ENCODE data around the gene B9D1. TPM values are rescaled to one million over a fixed set of nuclear protein-coding genes. Genes with fewer than 3 reads are reported as not detected.
A peak's percentile ranks its signal among the peaks of the same experiment; 100 is the strongest.

Gene B9D1
- polyA plus RNA-seq, 1 donor from 2014 or later = 5.0 TPM

DNA sequence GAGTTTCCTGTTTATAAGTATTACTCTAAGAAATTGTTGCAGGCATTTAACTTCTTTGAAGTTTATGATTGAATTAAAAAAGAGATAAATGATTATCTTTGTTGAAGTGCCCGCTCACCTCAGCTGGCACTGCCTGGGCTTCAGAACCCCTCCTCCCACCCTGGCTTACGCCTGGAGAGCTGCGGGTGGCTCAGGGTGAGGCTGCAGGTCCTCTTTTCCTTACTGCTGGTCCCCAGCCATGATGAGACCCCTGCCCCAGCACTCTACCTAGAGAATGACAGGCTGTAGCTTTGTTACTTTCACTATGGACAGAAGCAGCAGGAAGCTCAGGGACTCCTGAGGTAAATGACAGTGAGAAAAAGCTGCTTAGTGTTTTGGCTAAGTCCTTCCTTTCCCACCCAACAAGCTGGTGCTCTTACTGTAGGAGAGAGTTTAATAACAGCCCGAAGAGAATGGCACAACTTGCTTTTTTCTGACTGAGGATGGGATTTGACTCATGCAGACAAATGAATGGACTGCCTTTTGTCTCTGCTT, 63.2 kb downstream of the B9D1 start:
- no peak overlapping the region for H3K27ac Mint-ChIP-seq
- no peaks in the 10 kb centered on the region for H3K27me3 Mint-ChIP-seq
- no peaks in the 10 kb centered on the region for H3K36me3 Mint-ChIP-seq
- H3K4me3 Mint-ChIP-seq = no peak overlapping the region
- peaks cover 16 to 25% (median 23%) of the 10 kb centered on the region in 3 donors for H3K4me1 Mint-ChIP-seq
- no peaks in the 10 kb centered on the region for H3K9me3 Mint-ChIP-seq

DNA sequence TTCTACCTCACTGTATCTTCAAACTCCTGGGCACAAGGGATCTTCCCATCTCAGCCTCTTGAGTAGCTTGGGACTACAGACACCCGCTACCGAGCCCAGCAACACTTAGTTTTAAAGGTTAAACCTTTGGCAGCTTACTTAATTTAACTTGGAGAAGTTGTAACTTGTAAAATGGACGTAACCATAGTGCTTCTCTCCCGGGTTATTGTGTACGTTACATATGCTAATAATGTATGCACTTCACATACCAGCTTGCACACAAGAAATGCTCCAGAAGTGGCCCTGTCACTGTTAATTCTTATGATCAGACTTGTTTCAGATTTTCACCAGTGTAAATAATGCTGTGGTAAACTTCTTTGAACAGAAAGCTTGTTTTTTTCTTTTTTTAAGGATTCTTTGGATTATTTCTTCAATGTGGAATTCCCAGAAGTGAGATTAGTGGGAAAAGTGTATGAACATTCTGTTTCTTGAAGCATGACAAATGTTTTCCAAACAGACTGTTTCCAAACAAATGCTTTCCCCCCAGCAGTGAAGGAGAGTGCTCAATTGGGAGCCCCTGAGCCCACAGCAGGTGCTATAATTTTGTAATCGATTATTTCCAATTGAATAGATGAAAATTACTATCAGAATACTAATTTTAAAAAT, 63.8 kb downstream of the B9D1 start:
- no peaks in the 10 kb centered on the region for H3K9me3 Mint-ChIP-seq
- H3K36me3 Mint-ChIP-seq = no peaks in the 10 kb centered on the region
- no peaks in the 10 kb centered on the region for H3K27me3 Mint-ChIP-seq
- peaks cover 13 to 20% (median 19%) of the 10 kb centered on the region in 3 donors for H3K4me1 Mint-ChIP-seq
- H3K4me3 Mint-ChIP-seq = no peak overlapping the region
- H3K27ac Mint-ChIP-seq = no peak overlapping the region

DNA sequence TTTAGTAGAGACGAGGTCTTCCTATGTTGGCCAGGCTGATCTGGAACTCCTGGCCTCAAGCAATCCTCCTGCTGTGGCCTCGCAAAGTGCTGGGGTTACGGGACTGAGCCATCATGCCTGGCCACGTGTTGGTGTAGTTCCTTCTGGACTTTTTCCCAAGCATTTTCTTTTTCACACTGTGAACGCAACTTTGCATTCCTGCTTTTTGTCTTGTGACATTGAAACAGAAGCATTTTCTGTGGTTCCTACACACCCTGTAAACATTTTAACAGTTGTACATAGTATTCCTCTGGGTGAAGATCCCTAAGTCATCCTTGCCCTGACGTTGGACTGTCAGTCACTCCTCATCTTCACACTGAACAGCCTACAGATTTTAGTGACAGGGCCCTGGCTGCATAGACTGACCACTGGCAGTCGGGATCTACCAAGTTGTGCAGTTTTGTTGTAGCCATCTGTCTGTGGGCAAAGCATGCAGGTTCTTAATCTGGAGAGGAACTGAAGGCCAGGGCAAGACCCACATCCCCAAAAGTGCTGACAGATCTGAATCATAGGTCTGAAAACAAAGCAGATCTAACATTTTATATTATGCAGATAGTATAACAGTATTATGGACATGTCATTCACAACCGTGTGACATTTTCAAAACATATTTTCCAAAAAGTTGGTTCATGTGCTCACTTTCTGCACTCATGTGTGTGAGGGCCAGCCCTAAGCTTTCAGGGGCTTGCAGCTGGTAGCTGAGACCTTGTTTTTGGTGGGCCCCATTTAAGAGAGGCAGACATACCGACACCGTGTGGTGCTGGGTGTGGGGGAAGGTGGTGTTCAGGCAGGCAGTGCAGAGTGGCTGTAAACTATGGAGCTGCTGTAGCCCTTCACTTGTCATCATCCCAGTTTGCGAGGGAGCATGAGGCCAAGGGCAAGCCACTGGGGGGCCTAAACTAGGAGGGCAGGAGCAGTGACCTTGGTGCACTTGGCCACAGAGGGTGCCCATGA, 65.4 kb downstream of the B9D1 start:
- Mint-ChIP-seq H3K4me1 (peaks cover 3 to 8% (median 6%) of the 10 kb centered on the region in 3 donors), H3K9me3 (no peaks in the 10 kb centered on the region), H3K27ac (peak overlapping the region in 1 of 3 donors; percentile 80), H3K27me3 (no peaks in the 10 kb centered on the region), H3K36me3 (no peaks in the 10 kb centered on the region), H3K4me3 (no peak overlapping the region)

DNA sequence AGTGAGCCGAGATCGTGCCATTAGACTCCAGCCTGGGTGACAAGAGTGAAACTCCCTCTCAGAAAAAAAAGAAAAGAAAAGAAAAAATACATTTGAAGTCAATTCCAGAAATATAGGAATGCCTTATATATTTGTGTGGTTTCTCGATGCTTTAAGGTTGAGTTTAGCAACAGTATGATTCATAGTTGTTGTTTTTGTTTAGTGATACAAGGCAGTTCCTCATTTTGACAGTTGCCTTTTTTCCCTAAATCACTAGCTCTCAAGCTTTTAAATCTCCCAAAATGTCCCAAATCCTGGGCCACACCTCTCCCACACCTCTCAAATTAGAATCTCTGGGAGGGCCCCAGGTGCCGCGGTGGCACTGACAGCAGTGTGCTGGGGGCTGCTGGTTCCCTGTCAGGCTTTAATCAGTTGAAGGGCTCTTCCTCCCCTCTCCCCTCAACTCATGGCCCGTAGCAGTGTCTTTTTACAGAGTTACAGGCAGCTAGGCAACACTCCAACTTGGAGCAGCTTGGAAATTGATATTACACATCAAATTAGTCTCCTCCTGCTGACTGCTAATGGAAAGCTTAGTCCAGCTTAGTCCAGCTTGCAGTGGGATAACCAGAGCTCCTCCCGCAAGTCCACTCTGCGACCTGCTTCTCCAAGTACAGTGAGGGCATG, 66.9 kb downstream of the B9D1 start:
- H3K27me3 Mint-ChIP-seq = peaks cover 2% of the 10 kb centered on the region
- H3K4me1 Mint-ChIP-seq = peaks cover 1 to 8% (median 4%) of the 10 kb centered on the region in 3 donors
- no peak overlapping the region for H3K27ac Mint-ChIP-seq
- H3K9me3 Mint-ChIP-seq = no peaks in the 10 kb centered on the region
- H3K4me3 Mint-ChIP-seq = no peak overlapping the region
- H3K36me3 Mint-ChIP-seq = no peaks in the 10 kb centered on the region

DNA sequence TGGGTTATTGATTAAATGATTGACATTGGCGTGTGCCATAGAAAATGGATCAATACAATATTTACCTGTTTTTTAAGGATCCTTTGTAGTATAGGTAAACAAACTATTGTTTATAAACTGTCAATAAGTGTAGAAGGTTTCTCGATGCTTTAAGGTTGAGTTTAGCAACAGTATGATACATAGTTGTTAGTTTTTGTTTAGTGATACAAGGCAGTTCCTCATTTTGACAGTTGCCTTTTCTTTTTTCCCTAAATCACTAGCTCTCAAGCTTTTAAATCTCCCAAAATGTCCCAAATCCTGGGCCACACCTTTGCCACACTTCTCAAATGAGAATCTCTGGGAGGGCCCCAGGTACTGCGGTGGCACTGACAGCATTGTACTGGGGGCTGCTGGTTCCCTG, 68.1 kb downstream of the B9D1 start:
- no peak overlapping the region for H3K27ac Mint-ChIP-seq
- no peaks in the 10 kb centered on the region for H3K9me3 Mint-ChIP-seq

More for the DNA sequence above, 68.1 kb downstream of the B9D1 start:
- Mint-ChIP-seq H3K27me3 (peaks cover 2% of the 10 kb centered on the region), H3K36me3 (no peaks in the 10 kb centered on the region), H3K4me3 (no peak overlapping the region), H3K4me1 (peaks cover 1 to 8% (median 6%) of the 10 kb centered on the region in 3 donors)

Other genes starting within 250 kb of the B9D1 start
- 10.1 TPM for gene GRAPL, start 235.1 kb downstream of the B9D1 start, polyA plus RNA-seq
- 16.4 TPM for gene EPN2, start 125.4 kb downstream of the B9D1 start, polyA plus RNA-seq
- gene MAPK7, start 15.8 kb upstream of the B9D1 start, polyA plus RNA-seq = 10.8 TPM
- gene MFAP4, start 24.5 kb upstream of the B9D1 start, polyA plus RNA-seq = not detected
- not detected for gene RNF112, start 48.5 kb upstream of the B9D1 start, polyA plus RNA-seq
- not detected for gene SLC47A1, start 171.1 kb upstream of the B9D1 start, polyA plus RNA-seq

Measured in IgD-negative memory B cell (primary cell).